HG02970 (cell line): ENCODE results near the gene ARHGAP26.
"Not testable (repeated sequence)": the region's sequence is repeated elsewhere in the genome, so short reads cannot be mapped to it uniquely, and the experiment has no call there.

Source experiments
- ATAC-seq: cut with Tn5 transposase; IDR thresholded peaks from one replicate; pipeline ENCODE4 v1.9.1; 2021; ENCODE audit warnings: mild to moderate bottlenecking, moderate library complexity, moderate number of reproducible peaks; ENCODE audit not compliant: unreplicated experiment, low FRiP score

The ARHGAP26 gene

GRCh38 chr5:142945845-142946244, 175.7 kb downstream of the ARHGAP26 start:
- ATAC-seq = no peak

- no peak for ATAC-seq
Measured at GRCh38 chr5:142946547-142947426, 176.6 kb downstream of the ARHGAP26 start.

GRCh38 chr5:142947427-142947709, 177.2 kb downstream of the ARHGAP26 start:
- no peak for ATAC-seq

GRCh38 chr5:142952229-142952628, 182.1 kb downstream of the ARHGAP26 start:
- ATAC-seq = no peak

- ATAC-seq = not testable (repeated sequence)
Measured at GRCh38 chr5:142952871-142953270, 182.7 kb downstream of the ARHGAP26 start.

- ATAC-seq = no peak
Measured at GRCh38 chr5:142954455-142954854, 184.3 kb downstream of the ARHGAP26 start.

- no peak for ATAC-seq
Measured at GRCh38 chr5:142955628-142956027, 185.5 kb downstream of the ARHGAP26 start.

GRCh38 chr5:142957528-142957927, 187.4 kb downstream of the ARHGAP26 start:
- ATAC-seq = no peak

- ATAC-seq = no peak
Measured at GRCh38 chr5:142958944-142959682, 188.9 kb downstream of the ARHGAP26 start.

- no peak for ATAC-seq
Measured at GRCh38 chr5:142959683-142960657, 189.8 kb downstream of the ARHGAP26 start.

- ATAC-seq = no peak
Measured at GRCh38 chr5:142961440-142962173, 191.4 kb downstream of the ARHGAP26 start.

GRCh38 chr5:142962174-142962533, 192.0 kb downstream of the ARHGAP26 start:
- ATAC-seq = no peak

GRCh38 chr5:142965258-142966120, 195.3 kb downstream of the ARHGAP26 start:
- ATAC-seq = not testable (repeated sequence)

GRCh38 chr5:142966121-142966420, 195.9 kb downstream of the ARHGAP26 start:
- ATAC-seq = no peak

GRCh38 chr5:142969186-142969585, 199.0 kb downstream of the ARHGAP26 start:
- ATAC-seq = no peak

- ATAC-seq = no peak
Measured at GRCh38 chr5:142969624-142970439, 199.7 kb downstream of the ARHGAP26 start.

GRCh38 chr5:142970440-142971030, 200.4 kb downstream of the ARHGAP26 start:
- ATAC-seq = no peak
